Activated CD8-positive, alpha-beta memory T cell treated with anti-CD3 and anti-CD28 coated beads, Interleukin-2, amount 50 U/mL, for 4 hours (primary cell): Measurements from ENCODE around the gene CD302.
"Not testable (repeated sequence)": the region's sequence is repeated elsewhere in the genome, so short reads cannot be mapped to it uniquely, and the experiment has no call there.

Source experiments
- DNase-seq: peaks from one replicate; pipeline ENCODE4 v3.0.0-alpha.2; 2020

Gene CD302

GRCh38 chr2:159744363-159744762, 53.6 kb downstream of the CD302 start:
- DNase-seq: no peak

- DNase-seq: no peak
These were observed 55.2 kb downstream of the CD302 start for GRCh38 chr2:159742846-159743245.

- DNase-seq: no peak
These were observed 59.3 kb downstream of the CD302 start for GRCh38 chr2:159738509-159739390.

- DNase-seq: no peak
These were observed 60.1 kb downstream of the CD302 start for GRCh38 chr2:159737917-159738296.

GRCh38 chr2:159737292-159737916, 60.6 kb downstream of the CD302 start:
- no peak for DNase-seq

DNA sequence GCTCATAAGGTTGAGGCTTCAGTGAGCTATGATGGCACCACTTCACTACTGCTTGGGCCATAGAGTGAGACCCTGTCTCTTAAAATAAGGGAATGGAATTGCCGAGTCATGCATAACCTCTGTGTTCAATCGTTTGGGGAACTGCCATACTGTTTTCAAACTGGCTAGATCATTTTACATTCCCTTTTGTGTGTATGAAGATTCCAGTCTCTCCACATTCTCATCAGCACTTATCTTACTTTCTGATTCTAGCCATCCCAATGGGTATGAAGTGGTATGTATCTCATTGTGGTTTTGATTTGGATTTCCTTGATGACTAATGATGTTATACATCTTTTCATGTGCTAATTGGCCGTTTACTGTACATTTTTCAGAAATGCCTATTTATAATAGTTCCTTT, 62.0 kb downstream of the CD302 start:
- DNase-seq: no peak

- no peak for DNase-seq
These were observed 62.4 kb downstream of the CD302 start for GRCh38 chr2:159735648-159736047.

DNA sequence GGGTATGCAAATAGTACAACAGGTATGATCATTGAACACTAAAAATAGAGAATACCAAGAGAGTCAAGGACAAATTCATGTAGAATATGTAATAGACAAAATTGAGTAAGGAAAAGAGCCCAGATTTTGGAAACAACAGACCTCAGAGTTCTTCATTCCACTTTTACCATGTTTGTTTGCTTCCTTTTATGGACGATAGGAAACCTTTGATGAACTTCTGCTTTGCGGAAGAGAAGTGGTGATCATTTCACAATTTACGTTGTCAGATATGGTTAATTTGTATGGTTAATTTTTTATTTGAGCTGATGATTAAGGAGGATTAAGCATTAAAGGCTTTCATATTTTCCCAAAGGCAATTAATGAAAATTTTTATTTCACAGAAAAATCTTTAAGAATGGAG, 69.4 kb downstream of the CD302 start:
- DNase-seq: no peak

DNA sequence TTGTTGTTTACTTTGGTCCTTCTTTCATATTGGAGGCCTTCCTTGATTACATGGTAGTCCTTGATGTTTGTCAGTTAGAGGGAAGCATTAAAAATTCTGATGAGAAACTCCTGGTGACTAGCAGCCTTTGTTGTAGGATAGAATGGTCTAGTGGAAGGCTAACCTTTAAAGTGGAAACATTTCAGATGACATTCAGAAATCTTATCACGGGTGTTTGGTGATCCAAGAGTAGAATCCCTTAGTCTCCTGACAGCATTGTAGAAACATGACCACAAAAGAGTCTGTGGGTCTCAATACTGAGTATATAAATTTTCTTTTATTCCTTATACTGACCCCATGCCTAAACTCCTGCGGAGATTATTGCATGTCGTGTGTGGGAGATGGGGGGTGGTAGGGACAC, 72.3 kb downstream of the CD302 start:
- no peak for DNase-seq

DNA sequence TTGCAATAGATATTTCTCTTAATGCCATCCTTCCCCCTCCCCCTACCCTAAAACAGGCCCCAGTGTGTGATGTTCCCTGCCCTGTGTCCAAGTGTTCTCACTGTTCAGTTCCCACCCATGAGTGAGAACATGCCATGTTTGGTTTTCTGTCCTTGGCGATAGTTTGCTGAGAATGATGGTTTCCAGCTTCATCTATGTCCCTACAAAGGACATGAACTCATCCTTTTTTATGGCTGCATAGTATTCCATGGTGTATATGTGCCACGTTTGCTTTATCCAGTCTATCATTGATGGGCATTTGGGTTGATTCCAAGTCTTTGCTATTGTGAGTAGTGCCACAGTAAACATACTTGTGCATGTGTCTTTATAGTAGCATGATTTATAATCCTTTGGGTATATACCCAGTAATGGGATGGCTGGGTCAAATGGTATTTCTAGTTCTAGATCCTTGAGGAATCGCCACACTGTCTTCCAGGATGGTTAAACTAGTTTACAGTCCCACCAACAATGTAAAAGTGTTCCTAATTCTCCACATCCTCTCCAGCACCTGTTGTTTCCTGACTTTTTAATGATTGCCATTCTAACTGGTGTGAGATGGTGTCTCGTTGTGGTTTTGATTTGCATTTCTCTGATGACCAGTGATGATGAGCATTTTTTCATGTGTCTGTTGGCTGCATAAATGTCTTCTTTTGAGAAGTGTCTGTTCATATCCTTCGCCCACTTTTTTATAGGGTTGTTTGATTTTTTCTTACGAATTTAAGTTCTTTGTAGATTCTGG, 73.0 kb downstream of the CD302 start:
- DNase-seq: not testable (repeated sequence)

DNA sequence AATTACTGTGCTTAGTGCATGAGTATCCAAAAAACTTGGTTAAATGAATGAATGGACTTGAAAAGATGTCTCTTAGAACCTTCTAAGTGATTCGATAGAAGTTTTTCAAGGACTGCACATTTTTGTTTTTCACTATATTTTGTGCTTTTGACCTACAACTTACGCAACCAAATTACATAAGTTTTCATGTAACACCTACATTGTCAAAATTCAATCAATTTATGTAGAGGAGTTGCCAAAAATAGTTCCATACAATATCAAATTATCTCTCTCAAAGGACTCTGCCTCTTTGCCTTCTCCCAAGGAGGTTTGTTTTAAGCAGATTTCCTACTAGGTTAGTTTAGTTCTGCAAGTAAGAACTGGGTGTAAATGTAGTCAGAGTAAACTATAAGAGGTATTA, 75.4 kb downstream of the CD302 start:
- no peak for DNase-seq

- no peak for DNase-seq
These were observed 77.3 kb downstream of the CD302 start for GRCh38 chr2:159720676-159721075.
